Endodermal cell (in vitro differentiated cells): ENCODE results near the gene VSIG10. TPM values are rescaled to one million over a fixed set of nuclear protein-coding genes. Genes with fewer than 3 reads are reported as not detected.

Experiments used
- DNase-seq: peaks from one replicate; pipeline ENCODE4 v3.0.0-alpha.2; 2017
- H3K27ac ChIP-seq: 2 replicates; pipeline ENCODE4 v1.5.1; 2013; ENCODE audit warnings: mild to moderate bottlenecking, low read depth, low read length, moderate library complexity
- H3K27me3 ChIP-seq: 2 replicates; pipeline ENCODE4 v1.6.1; 2013; ENCODE audit warnings: mild to moderate bottlenecking, low read length, moderate library complexity; ENCODE audit not compliant: insufficient read depth, control insufficient read depth, poor library complexity, severe bottlenecking
- H3K36me3 ChIP-seq: 2 replicates; pipeline ENCODE4 v1.7.0; 2013; ENCODE audit warnings: mild to moderate bottlenecking, low read length, moderate library complexity; ENCODE audit not compliant: control insufficient read depth, insufficient read depth
- H3K4me1 ChIP-seq: one replicate; pipeline ENCODE4 v1.7.0; 2013; ENCODE audit warnings: low read length; ENCODE audit not compliant: control insufficient read depth, insufficient read depth
- H3K4me3 ChIP-seq: 2 replicates; pipeline ENCODE4 v1.5.1; 2013; ENCODE audit warnings: mild to moderate bottlenecking, low read length, moderate library complexity
- H3K9ac ChIP-seq: 2 replicates; pipeline ENCODE4 v1.6.1; 2013; ENCODE audit warnings: mild to moderate bottlenecking, low read length, moderate library complexity; ENCODE audit not compliant: poor library complexity, severe bottlenecking; ENCODE audit errors: extremely low read depth
- H3K9me3 ChIP-seq: 2 replicates; pipeline ENCODE4 v1.6.1; 2013; ENCODE audit warnings: mild to moderate bottlenecking, low read length, moderate library complexity; ENCODE audit not compliant: control insufficient read depth
- H3K27ac Mint-ChIP-seq: 2 replicates; pipeline ENCODE4 v1.8.0; 2020; ENCODE audit warnings: mixed read lengths
- H3K27me3 Mint-ChIP-seq: 2 replicates; pipeline ENCODE4 v1.8.0; 2021; ENCODE audit warnings: mild to moderate bottlenecking, mixed read lengths; ENCODE audit not compliant: insufficient read depth
- H3K36me3 Mint-ChIP-seq: 2 replicates; pipeline ENCODE4 v1.8.0; 2020; ENCODE audit warnings: low read depth, mixed read lengths
- H3K4me1 Mint-ChIP-seq: 2 replicates; pipeline ENCODE4 v1.8.0; 2020; ENCODE audit warnings: mixed read lengths
- H3K4me3 Mint-ChIP-seq: 2 replicates; pipeline ENCODE4 v1.8.0; 2020; ENCODE audit warnings: mild to moderate bottlenecking, moderate library complexity, mixed read lengths
- H3K9me3 Mint-ChIP-seq: 2 replicates; pipeline ENCODE4 v1.8.0; 2020; ENCODE audit warnings: mild to moderate bottlenecking, mixed read lengths
- CTCF ChIP-seq: fragments of 200-600 bp; sonication (generic); conservative IDR thresholded peaks from 2 replicates; pipeline ENCODE4 v1.5.0; 2021; ENCODE audit warnings: antibody characterized with exemption, mild to moderate bottlenecking
- WGBS, 2 experiments: methylation state at CpG; one replicate each; pipeline versions ENCODE4 v1.1.5 to v1.1.7; 2013; ENCODE audit warnings: missing lambda C conversion rate in 2 of 2, mixed read lengths in 1 of 2; ENCODE audit not compliant: insufficient coverage in 1 of 2, insufficient read length in 1 of 2; 5-methylcytosine and 5-hydroxymethylcytosine counted together
- total RNA-seq, 2 donors: library from RNA; stranded (reverse); fragmentation: NEBNext Ultra II Directional in 1 of 2; extraction: Animal tissue kit (Norgen Biotek cat#: 25700) in 1 of 2; gene quantifications; 2 replicates in 1 of 2; 3 replicates in 1 of 2; pipeline ENCODE4 v1.2.1, GENCODE V29; 2021

Gene VSIG10
- total RNA-seq, 2 donors from 2014 or later: 35.4 to 43.8 TPM

DNA sequence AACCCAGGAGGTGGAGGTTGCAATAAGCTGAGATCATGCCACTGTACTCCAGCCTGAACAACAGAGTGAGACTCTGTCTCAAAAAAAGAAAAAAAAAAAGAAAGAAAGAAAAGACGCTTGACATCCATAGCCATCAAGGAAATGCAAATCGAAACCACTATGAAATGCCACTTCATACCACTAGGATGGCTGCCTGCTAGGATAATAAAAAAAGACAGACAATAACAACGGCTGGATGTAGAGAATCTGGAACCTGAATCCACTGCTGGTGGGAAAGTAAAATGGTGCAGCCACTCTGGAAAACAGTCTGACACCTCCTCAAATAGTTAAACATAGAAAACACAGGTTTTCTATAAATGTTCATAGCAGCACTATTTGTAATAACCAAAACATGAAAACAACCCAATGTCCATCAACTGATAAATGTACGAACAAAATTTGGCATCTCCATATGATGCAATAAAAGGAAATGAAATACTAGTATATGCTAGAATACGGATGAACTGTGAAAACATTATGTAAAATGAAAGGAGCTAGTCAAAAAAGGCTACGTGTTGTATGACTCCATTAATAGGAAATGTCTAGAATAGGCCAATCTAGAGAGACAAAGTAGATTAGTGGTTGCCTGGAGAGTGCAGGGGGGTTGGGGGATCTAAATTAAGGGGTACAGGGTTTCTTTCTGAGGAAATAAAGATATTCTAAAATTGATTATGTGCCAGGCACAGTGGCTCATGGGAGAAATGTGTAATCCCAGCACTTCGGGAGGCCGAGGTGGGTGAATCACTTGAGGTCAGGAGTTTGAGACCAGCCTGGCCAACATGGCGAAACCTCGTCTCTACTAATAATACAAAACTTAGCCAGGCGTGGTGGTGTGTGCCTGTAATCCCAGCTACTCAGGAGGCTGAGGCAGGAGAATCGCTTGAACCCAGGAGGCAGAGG, 52.6 kb downstream of the VSIG10 start:
- no peaks in the 10 kb centered on the region for H3K27me3 Mint-ChIP-seq
- no peak overlapping the region for H3K27ac Mint-ChIP-seq
- H3K36me3 ChIP-seq: peaks cover 63% of the 10 kb centered on the region
- no peaks in the 10 kb centered on the region for H3K27me3 ChIP-seq
- no peak overlapping the region for H3K4me3 Mint-ChIP-seq
- WGBS, 2 experiments: 93 to 95% methylated on average over 11 to 12 of the region's 12 CpGs
- no peak for DNase-seq
- H3K27ac ChIP-seq: no peak overlapping the region
- no peaks in the 10 kb centered on the region for H3K4me1 ChIP-seq
- H3K4me1 Mint-ChIP-seq: peaks cover 10% of the 10 kb centered on the region
- H3K9me3 ChIP-seq: no peaks in the 10 kb centered on the region
- TF ChIP-seq CTCF: peak; percentile 42
- H3K36me3 Mint-ChIP-seq: peaks cover 59% of the 10 kb centered on the region
- H3K4me3 ChIP-seq: no peak overlapping the region
- no peaks in the 10 kb centered on the region for H3K9me3 Mint-ChIP-seq
- no peak overlapping the region for H3K9ac ChIP-seq

DNA sequence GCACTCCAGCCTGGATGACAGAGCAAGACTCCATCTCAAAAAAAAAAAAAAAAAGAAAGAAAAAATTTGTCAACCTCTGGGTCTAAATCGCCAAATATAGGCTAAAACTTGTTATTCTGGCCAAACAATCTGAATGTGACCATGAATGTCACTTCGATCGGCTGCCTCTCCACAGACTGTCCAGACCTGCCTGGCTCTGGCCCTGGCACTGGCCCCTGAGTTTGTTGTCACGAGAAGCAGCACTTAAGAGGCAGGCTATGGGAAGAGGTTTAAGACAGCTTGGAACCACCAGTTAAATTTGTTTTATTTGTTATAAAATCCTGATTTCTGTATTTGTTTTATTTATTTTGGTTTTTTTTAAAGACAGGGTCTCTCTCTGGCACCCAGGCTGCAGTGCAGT, 57.4 kb downstream of the VSIG10 start:
- Histone ChIP-seq H3K36me3 (peaks cover 89% of the 10 kb centered on the region), H3K9me3 (no peaks in the 10 kb centered on the region), H3K27ac (no peak overlapping the region), H3K27me3 (no peaks in the 10 kb centered on the region), H3K4me1 (no peaks in the 10 kb centered on the region), H3K4me3 (no peak overlapping the region), H3K9ac (no peak overlapping the region)
- DNase-seq: no peak
- H3K27me3 Mint-ChIP-seq: no peaks in the 10 kb centered on the region
- H3K36me3 Mint-ChIP-seq: peaks cover 86% of the 10 kb centered on the region
- H3K4me3 Mint-ChIP-seq: no peak overlapping the region
- 96 to 100% methylated on average over 3 to 4 of the region's 4 CpGs for WGBS, 2 experiments
- peaks cover 4% of the 10 kb centered on the region for H3K9me3 Mint-ChIP-seq
- H3K27ac Mint-ChIP-seq: no peak overlapping the region
- no peak for TF ChIP-seq CTCF
- H3K4me1 Mint-ChIP-seq: peaks cover 7% of the 10 kb centered on the region

GRCh38 chr12:118044577-118044976, 59.2 kb downstream of the VSIG10 start:
- no peaks in the 10 kb centered on the region for H3K4me1 ChIP-seq
- no peak for TF ChIP-seq CTCF
- Mint-ChIP-seq H3K27ac (peak overlapping the region; percentile 74), H3K27me3 (no peaks in the 10 kb centered on the region), H3K9me3 (peaks cover 4% of the 10 kb centered on the region), H3K4me1 (peaks cover 7% of the 10 kb centered on the region), H3K4me3 (no peak overlapping the region), H3K36me3 (peaks cover 79% of the 10 kb centered on the region)
- no peak overlapping the region for H3K4me3 ChIP-seq
- peaks cover 84% of the 10 kb centered on the region for H3K36me3 ChIP-seq
- 99 to 100% methylated on average over 4 to 6 of the region's 8 CpGs for WGBS, 2 experiments
- H3K27me3 ChIP-seq: no peaks in the 10 kb centered on the region
- H3K27ac ChIP-seq: no peak overlapping the region
- no peak for DNase-seq
- no peaks in the 10 kb centered on the region for H3K9me3 ChIP-seq
- H3K9ac ChIP-seq: no peak overlapping the region
